ENCODE results near the gene MANBA.

Gene MANBA

GRCh38 chr4:102761296-102761701 is 531 bp upstream of the MANBA start:
- TF ChIP-seq POLR2A (IDR thresholded peaks at IDR 0.05; ENCODE audit: extremely low read depth, insufficient read length), result no peak
- no peak for TF ChIP-seq MAX (IDR thresholded peaks at IDR 0.05; ENCODE audit: low read depth, low read length)
- no peak for TF ChIP-seq MYC (IDR thresholded peaks at IDR 0.05; ENCODE audit: low read depth, low read length)
- no peak for TF ChIP-seq CTCF (IDR thresholded peaks at IDR 0.05; ENCODE audit: low read depth, low read length)
- no peak for DNase-seq (ENCODE audit: low read depth)
- peak overlapping the region; percentile 88 for H3K4me3 ChIP-seq (ENCODE audit: low read depth, low read length)

- peak; percentile 95 for DNase-seq (ENCODE audit: low read depth)
- peak; percentile 80; the same call in 1 of the 2 replicates for TF ChIP-seq MYC (IDR thresholded peaks at IDR 0.05; ENCODE audit: low read depth, low read length)
- TF ChIP-seq POLR2A (IDR thresholded peaks at IDR 0.05; ENCODE audit: extremely low read depth, insufficient read length), result no peak
- TF ChIP-seq MAX (IDR thresholded peaks at IDR 0.05; ENCODE audit: low read depth, low read length), result peak; percentile 44; the same call in 1 of the 2 replicates
- no peak for TF ChIP-seq CTCF (IDR thresholded peaks at IDR 0.05; ENCODE audit: low read depth, low read length)
These were observed 730 bp downstream of the MANBA start for GRCh38 chr4:102759831-102760644.

GRCh38 chr4:102758241-102759160 is 2.3 kb downstream of the MANBA start:
- peak overlapping the region; percentile 88 for H3K4me3 ChIP-seq (ENCODE audit: low read depth, low read length)
- TF ChIP-seq CTCF (IDR thresholded peaks at IDR 0.05; ENCODE audit: low read depth, low read length), result no peak
- no peak for TF ChIP-seq MAX (IDR thresholded peaks at IDR 0.05; ENCODE audit: low read depth, low read length)
- TF ChIP-seq POLR2A (IDR thresholded peaks at IDR 0.05; ENCODE audit: extremely low read depth, insufficient read length), result no peak
- no peak for TF ChIP-seq MYC (IDR thresholded peaks at IDR 0.05; ENCODE audit: low read depth, low read length)
- no peak for DNase-seq (ENCODE audit: low read depth)

More at GRCh38 chr4:102759831-102760644, 730 bp downstream of the MANBA start:
- peak overlapping the region; percentile 88 for H3K4me3 ChIP-seq (ENCODE audit: low read depth, low read length)

GRCh38 chr4:102757681-102758080 is 3.1 kb downstream of the MANBA start:
- no peak overlapping the region for H3K4me3 ChIP-seq (ENCODE audit: low read depth, low read length)
- no peak for TF ChIP-seq MAX (IDR thresholded peaks at IDR 0.05; ENCODE audit: low read depth, low read length)
- no peak for TF ChIP-seq CTCF (IDR thresholded peaks at IDR 0.05; ENCODE audit: low read depth, low read length)
- no peak for TF ChIP-seq MYC (IDR thresholded peaks at IDR 0.05; ENCODE audit: low read depth, low read length)
- TF ChIP-seq POLR2A (IDR thresholded peaks at IDR 0.05; ENCODE audit: extremely low read depth, insufficient read length), result no peak
- DNase-seq (ENCODE audit: low read depth), result no peak

GRCh38 chr4:102754044-102754443 is 6.7 kb downstream of the MANBA start:
- DNase-seq (ENCODE audit: low read depth), result no peak
- TF ChIP-seq POLR2A (IDR thresholded peaks at IDR 0.05; ENCODE audit: extremely low read depth, insufficient read length) (no peak), CTCF (IDR thresholded peaks at IDR 0.05; ENCODE audit: low read depth, low read length) (no peak), MAX (IDR thresholded peaks at IDR 0.05; ENCODE audit: low read depth, low read length) (no peak), MYC (IDR thresholded peaks at IDR 0.05; ENCODE audit: low read depth, low read length) (no peak)
- no peak overlapping the region for H3K4me3 ChIP-seq (ENCODE audit: low read depth, low read length)

All from NB4 (cell line).